Smooth muscle cell (in vitro differentiated cells): ENCODE data around the gene BAHCC1. TPM values are rescaled to one million over a fixed set of nuclear protein-coding genes. Genes with fewer than 3 reads are reported as not detected.

Source experiments
- DNase-seq: peaks from one replicate; lab custom pipeline; 2025; ENCODE audit not compliant: unreplicated experiment; lab: John Stamatoyannopoulos, UW
- H2AFZ ChIP-seq: fragments of 200-600 bp; sonication (generic); 2 replicates; pipeline ENCODE4 v1.6.0; 2016; ENCODE audit warnings: antibody characterized with exemption, low read depth, mild to moderate bottlenecking
- H3F3A ChIP-seq: fragments of 200-600 bp; sonication (generic); 2 replicates; pipeline ENCODE4 v1.6.0; 2017; ENCODE audit warnings: antibody characterized with exemption, low read depth
- H3K27ac ChIP-seq: fragments of 200-600 bp; sonication (generic); 2 replicates; pipeline ENCODE4 v1.5.1; 2016; ENCODE audit warnings: low read depth, mild to moderate bottlenecking
- H3K27me3 ChIP-seq: fragments of 200-600 bp; sonication (generic); 2 replicates; pipeline ENCODE4 v1.6.1; 2016; ENCODE audit warnings: low read depth, mild to moderate bottlenecking
- H3K36me3 ChIP-seq: fragments of 200-600 bp; sonication (generic); 2 replicates; pipeline ENCODE4 v1.5.1; 2016; ENCODE audit warnings: low read depth
- H3K4me1 ChIP-seq: fragments of 200-600 bp; sonication (generic); 2 replicates; pipeline ENCODE4 v1.5.1; 2016; ENCODE audit warnings: low read depth
- H3K4me2 ChIP-seq: fragments of 200-600 bp; sonication (generic); 2 replicates; pipeline ENCODE4 v1.6.0; 2016; ENCODE audit warnings: mild to moderate bottlenecking
- H3K4me3 ChIP-seq: fragments of 200-600 bp; sonication (generic); 2 replicates; pipeline ENCODE4 v1.5.1; 2016; ENCODE audit warnings: mild to moderate bottlenecking
- H3K79me2 ChIP-seq: fragments of 200-600 bp; sonication (generic); 2 replicates; pipeline ENCODE4 v1.6.0; 2016; ENCODE audit warnings: low read depth, mild to moderate bottlenecking
- H3K9ac ChIP-seq: fragments of 200-600 bp; sonication (generic); 2 replicates; pipeline ENCODE4 v1.6.0; 2016; ENCODE audit warnings: low read depth
- H3K9me3 ChIP-seq: fragments of 200-600 bp; sonication (generic); replicated peaks from 2 replicates; pipeline ENCODE4 v1.5.1; 2016; ENCODE audit warnings: low read depth
- H4K20me1 ChIP-seq: fragments of 200-600 bp; sonication (generic); 2 replicates; pipeline ENCODE4 v1.6.0; 2016; ENCODE audit warnings: low read depth
- WGBS: methylation state at CpG from one replicate; pipeline ENCODE4 v1.1.7; 2016; ENCODE audit warnings: low lambda C conversion rate; 5-methylcytosine and 5-hydroxymethylcytosine counted together
- polyA plus RNA-seq: library from polyadenylated mRNA; unstranded; fragments of >200 nt; fragmentation: Nextera tagmentation; extraction: Ambion mirVana; gene quantifications from 2 replicates; pipeline ENCODE4 v1.2.1, GENCODE V29; 2016
- total RNA-seq: library from RNA; depleted of rRNA; stranded (reverse); fragments of >200 nt; gene quantifications from 2 replicates; pipeline ENCODE4 v1.2.3, GENCODE V29; 2014
- TF ChIP-seq, protein P1 (sequence below): fragments of 200-600 bp; sonication (generic); IDR thresholded peaks from 2 replicates; pipeline ENCODE4 v1.5.1; 2017; ENCODE audit warnings: borderline replicate concordance, mild to moderate bottlenecking, antibody characterized with exemption; ENCODE audit not compliant: insufficient read depth, poor library complexity, severe bottlenecking

The BAHCC1 gene
- total and polyA plus RNA-seq, 2 experiments from 2014 or later, result 3.2 to 4.6 TPM

DNA sequence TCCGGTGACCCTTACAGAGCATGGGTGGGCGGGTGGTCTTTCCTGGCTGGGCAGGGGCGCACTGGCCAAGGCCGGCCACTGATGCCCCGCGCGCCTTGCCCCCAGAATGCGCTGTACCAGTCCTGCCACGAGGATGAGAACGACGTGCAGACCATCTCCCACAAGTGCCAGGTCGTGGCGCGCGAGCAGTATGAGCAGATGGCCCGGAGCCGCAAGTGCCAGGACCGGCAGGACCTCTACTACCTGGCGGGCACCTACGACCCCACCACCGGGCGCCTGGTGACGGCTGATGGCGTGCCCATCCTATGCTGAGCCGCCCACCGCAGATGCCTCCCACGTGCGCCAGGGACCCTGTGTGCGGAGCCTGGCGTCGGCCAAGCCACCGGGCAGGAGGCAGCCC is 68.2 kb downstream of the BAHCC1 start:
- no peak overlapping the region for H3K4me2 ChIP-seq
- H3K4me1 ChIP-seq, result no peaks in the 10 kb centered on the region
- H3K36me3 ChIP-seq, result no peaks in the 10 kb centered on the region
- H2AFZ ChIP-seq, result no peak overlapping the region
- H3K9me3 ChIP-seq, result no peaks in the 10 kb centered on the region
- no peak overlapping the region for H3K4me3 ChIP-seq
- H3K79me2 ChIP-seq, result no peaks in the 10 kb centered on the region
- TF ChIP-seq, protein P1, sequence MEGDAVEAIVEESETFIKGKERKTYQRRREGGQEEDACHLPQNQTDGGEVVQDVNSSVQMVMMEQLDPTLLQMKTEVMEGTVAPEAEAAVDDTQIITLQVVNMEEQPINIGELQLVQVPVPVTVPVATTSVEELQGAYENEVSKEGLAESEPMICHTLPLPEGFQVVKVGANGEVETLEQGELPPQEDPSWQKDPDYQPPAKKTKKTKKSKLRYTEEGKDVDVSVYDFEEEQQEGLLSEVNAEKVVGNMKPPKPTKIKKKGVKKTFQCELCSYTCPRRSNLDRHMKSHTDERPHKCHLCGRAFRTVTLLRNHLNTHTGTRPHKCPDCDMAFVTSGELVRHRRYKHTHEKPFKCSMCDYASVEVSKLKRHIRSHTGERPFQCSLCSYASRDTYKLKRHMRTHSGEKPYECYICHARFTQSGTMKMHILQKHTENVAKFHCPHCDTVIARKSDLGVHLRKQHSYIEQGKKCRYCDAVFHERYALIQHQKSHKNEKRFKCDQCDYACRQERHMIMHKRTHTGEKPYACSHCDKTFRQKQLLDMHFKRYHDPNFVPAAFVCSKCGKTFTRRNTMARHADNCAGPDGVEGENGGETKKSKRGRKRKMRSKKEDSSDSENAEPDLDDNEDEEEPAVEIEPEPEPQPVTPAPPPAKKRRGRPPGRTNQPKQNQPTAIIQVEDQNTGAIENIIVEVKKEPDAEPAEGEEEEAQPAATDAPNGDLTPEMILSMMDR, result no peak
- no peak overlapping the region for H3K9ac ChIP-seq
- no peaks in the 10 kb centered on the region for H3F3A ChIP-seq
- H3K27me3 ChIP-seq, result no peaks in the 10 kb centered on the region
- no peaks in the 10 kb centered on the region for H4K20me1 ChIP-seq
- no peak for DNase-seq
- WGBS, result 97% methylated on average over 32 of the region's 32 CpGs
- H3K27ac ChIP-seq, result no peak overlapping the region

DNA sequence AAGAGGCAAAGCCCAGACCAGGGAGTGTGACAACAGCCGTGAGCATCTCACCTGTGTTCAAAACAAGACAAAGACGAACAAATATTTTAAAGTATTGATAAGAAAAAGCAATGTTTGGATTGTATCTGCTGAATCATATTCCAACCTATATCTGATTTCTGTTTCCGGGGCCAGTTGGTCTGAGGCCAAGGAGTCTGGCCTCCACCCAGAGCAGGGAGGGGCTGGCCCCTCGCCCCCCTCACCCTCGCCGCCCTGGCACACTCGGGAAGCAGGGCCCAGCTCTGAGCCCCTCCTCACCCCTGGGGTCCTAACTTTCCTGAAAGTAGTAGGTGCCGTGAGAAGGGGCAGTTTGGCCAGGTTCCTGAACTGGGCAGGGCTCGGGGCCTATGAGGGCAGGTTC is 69.3 kb downstream of the BAHCC1 start:
- H3K4me1 ChIP-seq, result no peaks in the 10 kb centered on the region
- no peak overlapping the region for H3K4me2 ChIP-seq
- H3K36me3 ChIP-seq, result no peaks in the 10 kb centered on the region
- TF ChIP-seq, protein P1, result no peak
- H3K4me3 ChIP-seq, result no peak overlapping the region
- H3K9me3 ChIP-seq, result no peaks in the 10 kb centered on the region
- no peaks in the 10 kb centered on the region for H3K79me2 ChIP-seq
- no peak overlapping the region for H2AFZ ChIP-seq
- no peaks in the 10 kb centered on the region for H4K20me1 ChIP-seq
- WGBS, result 92% methylated on average over 9 of the region's 9 CpGs
- DNase-seq, result no peak
- no peak overlapping the region for H3K27ac ChIP-seq
- H3K9ac ChIP-seq, result no peak overlapping the region
- no peaks in the 10 kb centered on the region for H3F3A ChIP-seq
- H3K27me3 ChIP-seq, result no peaks in the 10 kb centered on the region

DNA sequence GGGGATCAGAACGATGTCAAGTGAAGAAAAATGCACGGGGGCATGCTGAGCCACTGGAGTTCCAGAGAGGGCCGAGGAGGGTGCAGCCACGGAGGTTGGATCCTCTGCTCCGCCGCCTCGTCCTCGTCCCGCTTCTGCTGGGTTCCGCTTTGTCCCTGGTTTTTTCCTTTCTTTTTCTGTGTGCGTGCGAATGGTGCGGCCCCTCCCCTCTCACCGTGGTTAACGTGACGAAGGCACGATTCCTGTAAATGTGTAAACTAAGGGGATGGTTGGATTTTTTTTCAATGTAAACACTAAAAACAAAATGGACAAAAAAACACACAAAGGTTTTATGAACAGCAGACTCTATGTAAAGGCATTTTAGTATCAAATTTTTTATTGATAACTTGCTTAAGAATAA is 70.7 kb downstream of the BAHCC1 start:
- no peaks in the 10 kb centered on the region for H3K27me3 ChIP-seq
- TF ChIP-seq, protein P1, result no peak
- H3K4me3 ChIP-seq, result no peak overlapping the region
- H3K27ac ChIP-seq, result no peak overlapping the region
- no peak for DNase-seq
- WGBS, result 95% methylated on average over 17 of the region's 17 CpGs
- H3K9ac ChIP-seq, result no peak overlapping the region
- H3K36me3 ChIP-seq, result no peaks in the 10 kb centered on the region
- no peaks in the 10 kb centered on the region for H4K20me1 ChIP-seq
- peaks cover 7% of the 10 kb centered on the region for H3K4me1 ChIP-seq
- H3K79me2 ChIP-seq, result no peaks in the 10 kb centered on the region
- H3K9me3 ChIP-seq, result no peaks in the 10 kb centered on the region
- H2AFZ ChIP-seq, result no peak overlapping the region
- H3K4me2 ChIP-seq, result no peak overlapping the region
- H3F3A ChIP-seq, result no peaks in the 10 kb centered on the region

DNA sequence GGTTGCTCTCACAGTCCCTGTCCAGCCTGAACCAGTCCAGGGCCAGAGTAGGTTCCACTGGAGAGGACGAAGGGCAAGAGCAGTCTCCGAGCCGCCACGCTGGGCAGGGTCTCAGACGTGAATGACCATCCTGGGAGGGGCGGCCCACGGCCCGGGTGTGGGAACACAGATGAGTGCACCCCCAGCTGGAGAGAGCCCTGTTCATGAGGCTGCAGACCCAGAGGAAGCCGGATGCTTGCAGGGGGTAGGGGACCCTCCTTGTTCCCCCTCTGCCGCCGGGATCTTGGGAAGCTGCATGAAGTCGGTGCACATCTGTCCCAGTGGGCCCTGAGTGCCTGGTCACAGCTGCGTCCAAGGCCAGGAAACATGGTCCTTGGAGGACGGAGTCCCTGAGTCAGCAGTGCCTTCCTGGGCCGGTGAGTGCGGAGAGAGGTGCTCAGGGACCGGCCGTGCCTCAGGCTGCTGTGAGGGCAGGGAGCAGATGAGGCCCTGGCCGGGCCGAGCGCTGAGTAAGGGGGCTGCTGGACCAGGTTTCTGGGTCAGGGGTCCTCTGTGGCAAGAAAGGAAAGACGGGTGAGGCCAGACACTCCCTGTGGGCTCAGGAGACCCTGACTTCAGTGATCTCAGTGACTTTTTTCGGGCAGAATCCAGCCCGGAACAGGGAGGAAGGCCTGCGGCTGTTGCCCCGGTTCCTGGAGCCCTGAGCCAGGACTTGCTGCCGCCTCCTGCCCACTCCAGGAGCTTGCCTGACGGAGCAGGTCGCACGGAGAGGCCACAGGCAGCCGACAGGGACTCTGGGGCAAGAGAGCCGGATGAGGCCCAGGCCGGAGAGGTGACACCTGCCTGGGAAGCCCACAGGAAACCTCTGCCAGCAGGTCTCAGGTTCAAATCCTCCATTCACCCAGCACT is 71.6 kb downstream of the BAHCC1 start:
- TF ChIP-seq, protein P1, result no peak
- H3K9me3 ChIP-seq, result no peaks in the 10 kb centered on the region
- H4K20me1 ChIP-seq, result no peaks in the 10 kb centered on the region
- H3K4me3 ChIP-seq, result no peak overlapping the region
- H3K9ac ChIP-seq, result no peak overlapping the region
- no peak overlapping the region for H3K4me2 ChIP-seq
- H2AFZ ChIP-seq, result no peak overlapping the region
- 90% methylated on average over 33 of the region's 33 CpGs for WGBS
- DNase-seq, result no peak
- H3K27ac ChIP-seq, result no peak overlapping the region
- H3K79me2 ChIP-seq, result no peaks in the 10 kb centered on the region
- H3K27me3 ChIP-seq, result no peaks in the 10 kb centered on the region
- H3F3A ChIP-seq, result no peaks in the 10 kb centered on the region
- H3K4me1 ChIP-seq, result peaks cover 11% of the 10 kb centered on the region
- no peaks in the 10 kb centered on the region for H3K36me3 ChIP-seq
